GM13976 (cell line): ENCODE results near the gene ST3GAL5.
"Not testable (repeated sequence)": the region's sequence is repeated elsewhere in the genome, so short reads cannot be mapped to it uniquely, and the experiment has no call there.

Experiments
- DNase-seq: peaks from one replicate; pipeline ENCODE4 v3.0.0; 2012; ENCODE audit warnings: low spot score
- CTCF ChIP-seq: IDR thresholded peaks from 2 replicates; pipeline ENCODE4 v1.5.1; 2012; ENCODE audit warnings: borderline replicate concordance, mild to moderate bottlenecking; ENCODE audit not compliant: insufficient read depth; ENCODE audit errors: extremely low read depth, missing control alignments, control extremely low read depth
- in situ Hi-C: fragments of 300-500 bp; cut with MboI; formaldehyde crosslinking; loops from one replicate; pipeline ENCODE4 v1.12.0; 2022; ENCODE audit warnings: low sequenced_read_pairs, mixed read lengths, inconsistent platforms; ENCODE audit not compliant: unreplicated experiment

ST3GAL5 gene

GRCh38 chr2:85834466-85834865, 54.3 kb downstream of the ST3GAL5 start:
- no peak for DNase-seq
- TF ChIP-seq CTCF, result no peak
- in situ Hi-C loops, result no loop called here

- in situ Hi-C loops, result no loop called here
- no peak for DNase-seq
- no peak for TF ChIP-seq CTCF
Measured at GRCh38 chr2:85831735-85832134, 57.1 kb downstream of the ST3GAL5 start.

GRCh38 chr2:85830645-85831044, 58.1 kb downstream of the ST3GAL5 start:
- in situ Hi-C loops, result no loop called here
- peak; percentile 37 for TF ChIP-seq CTCF
- DNase-seq, result no peak

- in situ Hi-C loops, result loop anchor here (5.0 kb wide), 2 partner anchors 58 to 248 kb away; partner anchors contain the start of gene ST3GAL5
- not testable (repeated sequence) for DNase-seq
Measured at GRCh38 chr2:85829394-85829793, 59.4 kb downstream of the ST3GAL5 start.

- TF ChIP-seq CTCF, result no peak
- no peak for DNase-seq
- in situ Hi-C loops, result loop anchor here (5.0 kb wide), 2 partner anchors 59 to 249 kb away; partner anchors contain the start of gene ST3GAL5
Measured at GRCh38 chr2:85828725-85829124, 60.1 kb downstream of the ST3GAL5 start.

GRCh38 chr2:85827879-85828569, 60.8 kb downstream of the ST3GAL5 start:
- DNase-seq, result no peak
- in situ Hi-C loops, result loop anchor here (5.0 kb wide), 2 partner anchors 59 to 249 kb away; partner anchors contain the start of gene ST3GAL5
- TF ChIP-seq CTCF, result no peak

- peak; percentile 91 for TF ChIP-seq CTCF
- in situ Hi-C loops, result loop anchor here (5.0 kb wide), 2 partner anchors 60 to 250 kb away; partner anchors contain the start of gene ST3GAL5
- peak; percentile 86 for DNase-seq
Measured at GRCh38 chr2:85826990-85827878, 61.6 kb downstream of the ST3GAL5 start.
